ENCODE data around the gene SOS1.

GRCh38 chr2:38991899-38992298 lies 129.0 kb downstream of the SOS1 start:
- TF ChIP-seq, protein P1, sequence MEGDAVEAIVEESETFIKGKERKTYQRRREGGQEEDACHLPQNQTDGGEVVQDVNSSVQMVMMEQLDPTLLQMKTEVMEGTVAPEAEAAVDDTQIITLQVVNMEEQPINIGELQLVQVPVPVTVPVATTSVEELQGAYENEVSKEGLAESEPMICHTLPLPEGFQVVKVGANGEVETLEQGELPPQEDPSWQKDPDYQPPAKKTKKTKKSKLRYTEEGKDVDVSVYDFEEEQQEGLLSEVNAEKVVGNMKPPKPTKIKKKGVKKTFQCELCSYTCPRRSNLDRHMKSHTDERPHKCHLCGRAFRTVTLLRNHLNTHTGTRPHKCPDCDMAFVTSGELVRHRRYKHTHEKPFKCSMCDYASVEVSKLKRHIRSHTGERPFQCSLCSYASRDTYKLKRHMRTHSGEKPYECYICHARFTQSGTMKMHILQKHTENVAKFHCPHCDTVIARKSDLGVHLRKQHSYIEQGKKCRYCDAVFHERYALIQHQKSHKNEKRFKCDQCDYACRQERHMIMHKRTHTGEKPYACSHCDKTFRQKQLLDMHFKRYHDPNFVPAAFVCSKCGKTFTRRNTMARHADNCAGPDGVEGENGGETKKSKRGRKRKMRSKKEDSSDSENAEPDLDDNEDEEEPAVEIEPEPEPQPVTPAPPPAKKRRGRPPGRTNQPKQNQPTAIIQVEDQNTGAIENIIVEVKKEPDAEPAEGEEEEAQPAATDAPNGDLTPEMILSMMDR (IDR thresholded peaks at IDR 0.05): no peak
- no peak for TF ChIP-seq POLR2A (IDR thresholded peaks at IDR 0.05)

Data from upper lobe of left lung (tissue), 4 donors.